Heart right ventricle (tissue), 16 donors: ENCODE measurements around the gene VWA7. TPM values are rescaled to one million over a fixed set of nuclear protein-coding genes. Genes with fewer than 3 reads are reported as not detected.

Experiments
- ATAC-seq, 8 donors: fragments of 200-7000 bp; cut with Tn5 transposase; one replicate each; pipeline ENCODE4 v1.9.1; 2020; ENCODE audit warnings: mild to moderate bottlenecking in 8 of 8, moderate library complexity in 8 of 8, moderate number of reproducible peaks in 1 of 8
- DNase-seq, 2 donors: peaks; one replicate each; pipeline ENCODE4 v3.0.0-alpha.2; 2020
- H3K27ac ChIP-seq, 10 donors: fragments of 200-600 bp; sonication (generic) in 2 of 10; one replicate each; pipeline versions ENCODE4 v1.5.0 to v1.8.0; 2020 to 2022; ENCODE audit warnings: mild to moderate bottlenecking in 3 of 10
- H3K27me3 ChIP-seq, 7 donors: fragments of 200-600 bp; one replicate each; pipeline ENCODE4 v1.8.0; 2021 to 2022; ENCODE audit warnings: mild to moderate bottlenecking in 2 of 7
- H3K36me3 ChIP-seq, 9 donors: fragments of 200-600 bp; sonication (generic) in 1 of 9; one replicate each; pipeline versions ENCODE4 v1.5.0 to v1.8.0; 2020 to 2022; ENCODE audit warnings: mild to moderate bottlenecking in 2 of 9
- H3K4me1 ChIP-seq, 9 donors: fragments of 200-600 bp; sonication (generic) in 1 of 9; one replicate each; pipeline versions ENCODE4 v1.5.0 to v1.8.0; 2020 to 2022; ENCODE audit warnings: mild to moderate bottlenecking in 4 of 9
- H3K4me3 ChIP-seq, 10 donors: fragments of 200-600 bp; sonication (generic) in 2 of 10; one replicate each; pipeline versions ENCODE4 v1.5.0 to v1.8.0; 2020 to 2022; ENCODE audit warnings: mild to moderate bottlenecking in 7 of 10, moderate library complexity in 2 of 10
- H3K9me3 ChIP-seq, 11 donors: fragments of 200-600 bp in 10 of 11; sonication (generic) in 2 of 11; one replicate each; pipeline versions ENCODE4 v1.5.0 to v1.8.0; 2013 to 2022; ENCODE audit warnings: mild to moderate bottlenecking in 2 of 11, control low read depth in 1 of 11, moderate library complexity in 1 of 11
- CTCF ChIP-seq, 9 donors: fragments of 200-600 bp; sonication (generic) in 2 of 9; IDR thresholded peaks; one replicate each; pipeline versions ENCODE4 v1.5.0 to v1.8.0; 2021 to 2022; ENCODE audit warnings: antibody characterized with exemption in 9 of 9, mild to moderate bottlenecking in 5 of 9, moderate library complexity in 1 of 9
- WGBS, 2 donors: extraction: QIAGEN DNeasy Blood & Tissue Kit; methylation state at CpG; one replicate each; pipeline ENCODE4 v1.1.7; 2013; ENCODE audit warnings: inconsistent platforms in 1 of 2; 5-methylcytosine and 5-hydroxymethylcytosine counted together
- intact Hi-C, 10 donors: fragments of 100-400 bp; cut with DNase I; formaldehyde crosslinking; loops; one replicate each; pipeline versions ENCODE4 v1.11.1 to v1.14.2; 2022
- polyA plus RNA-seq, 2 donors: library from polyadenylated mRNA; stranded (reverse); fragments of 200-250 nt; gene quantifications; one replicate each; pipeline ENCODE4 v1.2.3, GENCODE V29; 2013
- total RNA-seq, 10 donors: library from RNA; stranded (reverse); fragmentation: NEBNext Ultra II Directional in 3 of 10; extraction: Animal tissue kit (Norgen Biotek cat#: 25700) in 3 of 10; gene quantifications; one replicate each; pipeline versions ENCODE4 v1.2.1 to v1.2.4, GENCODE V29; 2021 to 2023
- donor health status: Arrhythmogenic right ventricular cardiomyopathy.
- donor health status: ischemic (EF 13 %, LVEDD 7.1; RV severe dilation, severe dysfunction).
- donor health status: healthy with polysubstance abuse.
- donor health status: DM: no; HTN: yes; CAD: no.
- donor health status: DM: no; HTN: no; CAD: no.
- donor health status: ischemic (EF 25% LVEDD 6.9; RV normal size, moderate dysfunction).
- donor health status: ischemic (EF 25% LVEDD 5.7; RV mildly dilated, moderate dysfunction).
- donor health status: healthy.
- donor health status: DM: yes; HTN: yes; CAD: no.
- donor health status: Ischemic cardiomyopathy.
- donor health status: ischemic (EF 35%, LVEDD 5.7; RV mildly dilated, moderate dysfunction).
- donor health status: nonischemic (EF 11% LVEDD 7.7; RV severe dilation, severe dysfunction).
- donor health status: DM: yes; HTN: yes; CAD: no.
- donor health status: PGD.
- donor health status: ischemic (EF 29% LVEDD 5.4; RV normal size, mild dysfunction).
- donor health status: nonischemic (EF 23%, LVEDD 6.1; RV moderate dilation, normal function).

VWA7 gene
- total and polyA plus RNA-seq, 12 donors: 2.2 to 28.3 (median 17.3) TPM

GRCh38 chr6:31782126-31782855 lies 5.2 kb upstream of the VWA7 start:
- 93 to 94% methylated on average over 32 of the region's 32 CpGs for WGBS, 2 donors
- H3K27me3 ChIP-seq: no peaks in the 10 kb centered on the region
- H3K27ac ChIP-seq: no peak overlapping the region
- intact Hi-C loops: loop anchor here in 1 of 10 donors (5.0 kb wide), 1 partner anchor 40 kb away; the partner anchor contains the start of gene MSH5
- DNase-seq (no peak), ATAC-seq (no peak)
- H3K4me1 ChIP-seq: peaks cover 0 to 7% (median 4%) of the 10 kb centered on the region in 9 donors
- no peak overlapping the region for H3K4me3 ChIP-seq
- no peak for TF ChIP-seq CTCF (IDR thresholded peaks at IDR 0.05)
- H3K36me3 ChIP-seq: peaks cover 0 to 96% (median 56%) of the 10 kb centered on the region in 9 donors
- H3K9me3 ChIP-seq: no peaks in the 10 kb centered on the region

- TF ChIP-seq CTCF (IDR thresholded peaks at IDR 0.05): no peak
- no peaks in the 10 kb centered on the region for H3K9me3 ChIP-seq
- intact Hi-C loops: loop anchor here in 1 of 10 donors (5.0 kb wide), 1 partner anchor 39 kb away; the partner anchor contains the start of gene MSH5
- no peak for DNase-seq
- WGBS, 2 donors: 95% methylated on average over 23 of the region's 23 CpGs
- H3K4me3 ChIP-seq: no peak overlapping the region
- H3K36me3 ChIP-seq: peaks cover 0 to 88% (median 49%) of the 10 kb centered on the region in 9 donors
- no peaks in the 10 kb centered on the region for H3K27me3 ChIP-seq
- no peak for ATAC-seq
- H3K27ac ChIP-seq: no peak overlapping the region
- peaks cover 7 to 15% (median 12%) of the 10 kb centered on the region in 9 donors for H3K4me1 ChIP-seq
These were observed 4.4 kb upstream of the VWA7 start for GRCh38 chr6:31781244-31782125.

- no peak for TF ChIP-seq CTCF (IDR thresholded peaks at IDR 0.05)
- Histone ChIP-seq H3K27ac (no peak overlapping the region), H3K4me1 (peaks cover 7 to 20% (median 13%) of the 10 kb centered on the region in 9 donors), H3K27me3 (no peaks in the 10 kb centered on the region), H3K36me3 (peaks cover 0 to 80% (median 49%) of the 10 kb centered on the region in 9 donors), H3K4me3 (no peak overlapping the region), H3K9me3 (no peaks in the 10 kb centered on the region)
- ATAC-seq (no peak), DNase-seq (no peak)
- intact Hi-C loops: loop anchor here in 1 of 10 donors (5.0 kb wide), 1 partner anchor 38 kb away; the partner anchor contains the start of gene MSH5
- 90 to 94% methylated on average over 20 of the region's 20 CpGs for WGBS, 2 donors
These were observed 3.5 kb upstream of the VWA7 start for GRCh38 chr6:31780507-31781243.
